ENCODE results near the gene DAAM2. TPM values are rescaled to one million over a fixed set of nuclear protein-coding genes. Genes with fewer than 3 reads are reported as not detected.

Gene DAAM2
- total RNA-seq, 1 experiment from 2014 or later = not detected

DNA sequence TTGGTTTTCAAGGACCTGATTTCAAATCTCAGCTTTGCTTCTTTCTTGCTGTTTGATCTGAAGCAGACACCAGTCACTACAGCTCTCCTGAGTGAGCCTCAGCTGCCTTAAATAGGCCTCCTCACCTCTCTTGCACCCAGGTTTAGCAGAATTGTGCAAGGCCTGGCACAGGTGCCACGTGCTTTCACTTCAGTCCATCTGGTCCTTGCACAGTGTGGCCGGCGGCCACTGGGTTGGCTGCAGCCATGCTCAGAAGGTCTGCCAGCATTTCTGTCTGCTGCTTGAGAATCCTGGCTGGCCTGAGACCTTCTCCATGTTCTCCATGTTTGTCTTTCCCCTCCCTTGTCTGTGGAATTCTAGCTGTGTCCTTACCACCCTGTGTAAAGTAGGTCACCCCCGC is 14.5 kb upstream of the DAAM2 start:
- no peak for DNase-seq (ENCODE audit: unreplicated experiment)
- no peaks in the 10 kb centered on the region for H3K9me3 Mint-ChIP-seq (ENCODE audit: unreplicated experiment)
- intact Hi-C loops (cut with micrococcal nuclease) = no loop called here
- H3K4me1 Mint-ChIP-seq (ENCODE audit: insufficient read depth, unreplicated experiment) = no peaks in the 10 kb centered on the region
- H3K36me3 Mint-ChIP-seq (ENCODE audit: insufficient read depth, unreplicated experiment) = no peaks in the 10 kb centered on the region
- no TSS peak for BruUV-seq (replicated peaks)
- no peaks in the 10 kb centered on the region for H3K27me3 Mint-ChIP-seq (ENCODE audit: insufficient read depth, unreplicated experiment)
- no peak overlapping the region for H3K4me3 Mint-ChIP-seq (ENCODE audit: unreplicated experiment)
- H3K27ac Mint-ChIP-seq (ENCODE audit: low read depth, unreplicated experiment) = no peak overlapping the region
- ChIA-PET POLR2A (no interaction called here), CTCF (interaction anchor here (0.5 kb wide), 1 partner anchor 380 kb away, joined by 5 read pairs; no protein-coding TSS in a partner anchor)
- no peak for TF ChIP-seq CTCF (IDR thresholded peaks at IDR 0.05; ENCODE audit: unreplicated experiment)

- Mint-ChIP-seq H3K27ac (ENCODE audit: low read depth, unreplicated experiment) (no peak overlapping the region), H3K27me3 (ENCODE audit: insufficient read depth, unreplicated experiment) (no peaks in the 10 kb centered on the region), H3K36me3 (ENCODE audit: insufficient read depth, unreplicated experiment) (no peaks in the 10 kb centered on the region), H3K9me3 (ENCODE audit: unreplicated experiment) (peaks cover 4% of the 10 kb centered on the region), H3K4me1 (ENCODE audit: insufficient read depth, unreplicated experiment) (no peaks in the 10 kb centered on the region), H3K4me3 (ENCODE audit: unreplicated experiment) (no peak overlapping the region)
- BruUV-seq (replicated peaks) = no TSS peak
- POLR2A ChIA-PET = no interaction called here
- CTCF ChIA-PET = no interaction called here
- no peak for TF ChIP-seq CTCF (IDR thresholded peaks at IDR 0.05; ENCODE audit: unreplicated experiment)
- intact Hi-C loops (cut with micrococcal nuclease) = no loop called here
- no peak for DNase-seq (ENCODE audit: unreplicated experiment)
Measured at GRCh38 chr6:39778581-39779255, 13.5 kb upstream of the DAAM2 start.

DNA sequence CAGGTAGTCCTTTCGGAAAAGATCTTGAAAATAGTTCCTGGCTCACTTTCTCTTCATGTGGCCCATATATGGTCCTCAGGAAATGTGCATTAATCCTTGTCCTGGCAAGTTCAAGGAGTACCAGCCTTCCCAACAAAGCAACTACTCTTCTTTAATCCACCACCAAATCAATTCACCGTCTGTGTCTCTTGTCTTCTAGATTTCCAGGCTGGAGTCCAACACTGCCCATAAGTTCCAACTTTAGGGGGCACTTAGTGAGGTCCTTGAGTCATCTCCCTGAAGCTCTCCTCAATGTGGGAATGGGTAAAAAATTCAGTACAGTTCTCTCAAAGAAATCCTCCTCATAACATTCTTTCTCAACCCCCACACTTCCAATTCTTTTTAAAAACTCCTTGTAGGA is 6.9 kb upstream of the DAAM2 start:
- no peak overlapping the region for H3K4me3 Mint-ChIP-seq (ENCODE audit: unreplicated experiment)
- no peak for TF ChIP-seq CTCF (IDR thresholded peaks at IDR 0.05; ENCODE audit: unreplicated experiment)
- BruUV-seq (replicated peaks) = no TSS peak
- CTCF ChIA-PET = no interaction called here
- no peak overlapping the region for H3K27ac Mint-ChIP-seq (ENCODE audit: low read depth, unreplicated experiment)
- no peaks in the 10 kb centered on the region for H3K27me3 Mint-ChIP-seq (ENCODE audit: insufficient read depth, unreplicated experiment)
- intact Hi-C loops (cut with micrococcal nuclease) = no loop called here
- POLR2A ChIA-PET = no interaction called here
- DNase-seq (ENCODE audit: unreplicated experiment) = no peak
- H3K4me1 Mint-ChIP-seq (ENCODE audit: insufficient read depth, unreplicated experiment) = no peaks in the 10 kb centered on the region
- H3K9me3 Mint-ChIP-seq (ENCODE audit: unreplicated experiment) = peaks cover 8% of the 10 kb centered on the region
- no peaks in the 10 kb centered on the region for H3K36me3 Mint-ChIP-seq (ENCODE audit: insufficient read depth, unreplicated experiment)

DNA sequence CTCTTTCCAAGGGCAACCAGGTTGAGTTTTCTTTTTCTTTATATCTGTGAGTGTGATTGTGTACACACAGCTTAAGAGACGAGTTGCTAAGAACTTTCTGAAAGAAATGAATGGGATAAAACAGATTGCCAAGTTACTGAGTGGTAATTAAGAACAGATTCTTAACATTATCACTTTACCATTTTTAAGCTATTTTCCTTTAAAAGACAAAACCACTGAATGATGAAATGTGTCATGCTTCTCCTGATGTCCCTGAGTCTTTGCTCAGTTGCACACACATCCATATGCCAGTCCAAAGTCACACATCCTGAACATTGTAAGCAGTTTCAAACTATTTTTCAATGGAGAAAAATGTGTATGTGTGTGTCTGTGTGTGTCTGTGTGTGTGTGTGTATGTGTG is 5.5 kb upstream of the DAAM2 start:
- intact Hi-C loops (cut with micrococcal nuclease) = no loop called here
- no peak for DNase-seq (ENCODE audit: unreplicated experiment)
- no peak overlapping the region for H3K27ac Mint-ChIP-seq (ENCODE audit: low read depth, unreplicated experiment)
- ChIA-PET POLR2A (interaction anchor here (1.8 kb wide), 1 partner anchor 10 kb away, joined by 6 read pairs; no protein-coding TSS in a partner anchor), CTCF (interaction anchor here (1.3 kb wide), 1 partner anchor 12 kb away, joined by 3 read pairs; no protein-coding TSS in a partner anchor)
- H3K36me3 Mint-ChIP-seq (ENCODE audit: insufficient read depth, unreplicated experiment) = no peaks in the 10 kb centered on the region
- H3K4me1 Mint-ChIP-seq (ENCODE audit: insufficient read depth, unreplicated experiment) = no peaks in the 10 kb centered on the region
- no peaks in the 10 kb centered on the region for H3K27me3 Mint-ChIP-seq (ENCODE audit: insufficient read depth, unreplicated experiment)
- BruUV-seq (replicated peaks) = no TSS peak
- peaks cover 8% of the 10 kb centered on the region for H3K9me3 Mint-ChIP-seq (ENCODE audit: unreplicated experiment)
- TF ChIP-seq CTCF (IDR thresholded peaks at IDR 0.05; ENCODE audit: unreplicated experiment) = no peak
- H3K4me3 Mint-ChIP-seq (ENCODE audit: unreplicated experiment) = no peak overlapping the region
